SH-SY5Y (cell line): ENCODE measurements around the gene ARHGAP35.

Source experiments
- GATA2 ChIP-seq: IDR thresholded peaks from 2 replicates; pipeline ENCODE4 v1.6.1; 2011; ENCODE audit warnings: mild to moderate bottlenecking, low read depth, low read length
- GATA3 ChIP-seq: IDR thresholded peaks from 2 replicates; pipeline ENCODE4 v1.6.1; 2011; ENCODE audit warnings: low read depth, mild to moderate bottlenecking, low read length, moderate library complexity

DNA sequence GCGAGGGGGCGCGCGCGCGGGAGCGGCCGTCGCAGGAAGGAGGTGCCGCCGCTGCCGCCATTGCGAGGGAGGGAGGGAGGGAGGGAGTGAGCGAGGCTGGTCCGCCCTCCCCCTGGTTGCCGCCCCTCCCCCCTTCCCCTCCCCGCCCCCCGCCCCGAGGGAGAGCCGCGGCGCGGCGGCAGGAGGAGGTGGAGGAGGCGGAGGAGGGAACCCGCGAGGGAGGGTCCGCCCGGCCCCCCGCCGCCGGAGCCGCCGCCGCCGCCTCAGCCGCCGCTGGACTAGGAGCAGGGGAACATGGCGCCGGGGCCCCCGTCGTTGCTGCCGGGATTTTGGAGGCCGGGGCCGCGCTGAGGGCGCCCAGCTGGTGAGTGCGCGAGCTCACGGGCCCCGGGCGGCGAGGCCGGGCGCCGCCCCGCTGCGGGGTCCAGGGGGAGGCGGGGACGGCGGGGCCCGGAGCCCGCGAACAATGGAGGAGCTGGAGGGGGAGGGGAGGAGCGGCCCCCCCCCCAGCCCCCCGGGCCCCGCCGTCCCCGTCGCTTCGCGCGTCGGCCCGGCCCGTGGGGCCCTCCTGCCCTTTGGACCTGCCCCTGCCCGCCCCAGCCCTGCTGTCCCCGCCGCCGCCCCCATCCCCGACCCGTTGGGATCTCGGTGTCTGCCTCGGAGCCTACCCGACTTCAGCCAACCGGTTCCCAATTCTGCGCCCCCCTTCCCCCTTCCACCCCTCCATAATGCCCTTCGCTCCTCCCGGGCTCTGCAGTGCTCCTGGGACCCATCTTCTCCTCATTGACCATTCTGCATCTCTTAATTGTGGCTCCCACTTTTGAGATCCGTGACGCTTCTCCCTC, at the start of gene ARHGAP35:
- TF ChIP-seq GATA3: no peak
- no peak for TF ChIP-seq GATA2
